ENCODE data around the gene PRKN. TPM values are rescaled to one million over a fixed set of nuclear protein-coding genes. Genes with fewer than 3 reads are reported as not detected.

PRKN gene
- total RNA-seq, 1 donor from 2014 or later, result 5.7 TPM

DNA sequence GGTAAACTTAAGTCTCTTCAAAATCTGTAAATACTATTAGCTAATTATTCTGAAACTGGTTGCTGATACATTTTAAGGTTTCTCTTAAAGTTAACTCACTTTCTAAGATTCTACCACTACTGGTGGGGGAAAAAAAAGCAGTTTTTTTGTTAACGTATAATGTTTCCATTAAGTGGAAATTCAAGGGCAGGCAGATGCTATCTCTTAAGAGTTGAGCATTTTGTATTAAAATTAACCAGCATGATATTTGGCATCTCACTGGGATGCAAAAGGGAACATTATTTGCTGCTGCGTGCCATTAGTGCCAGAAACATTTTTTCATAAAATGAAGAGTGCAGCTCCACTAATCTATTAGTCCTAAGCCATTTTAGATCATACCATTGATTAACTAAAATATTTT lies 246.2 kb downstream of the PRKN start:
- Mint-ChIP-seq H3K9me3 (ENCODE audit: low read depth) (no peaks in the 10 kb centered on the region), H3K4me3 (ENCODE audit: unreplicated experiment) (no peak overlapping the region), H3K27me3 (ENCODE audit: low read depth) (no peaks in the 10 kb centered on the region), H3K36me3 (ENCODE audit: low read depth) (no peaks in the 10 kb centered on the region), H3K4me1 (ENCODE audit: low read depth) (no peaks in the 10 kb centered on the region), H3K27ac (ENCODE audit: unreplicated experiment) (no peak overlapping the region)
- TF ChIP-seq, protein P1, sequence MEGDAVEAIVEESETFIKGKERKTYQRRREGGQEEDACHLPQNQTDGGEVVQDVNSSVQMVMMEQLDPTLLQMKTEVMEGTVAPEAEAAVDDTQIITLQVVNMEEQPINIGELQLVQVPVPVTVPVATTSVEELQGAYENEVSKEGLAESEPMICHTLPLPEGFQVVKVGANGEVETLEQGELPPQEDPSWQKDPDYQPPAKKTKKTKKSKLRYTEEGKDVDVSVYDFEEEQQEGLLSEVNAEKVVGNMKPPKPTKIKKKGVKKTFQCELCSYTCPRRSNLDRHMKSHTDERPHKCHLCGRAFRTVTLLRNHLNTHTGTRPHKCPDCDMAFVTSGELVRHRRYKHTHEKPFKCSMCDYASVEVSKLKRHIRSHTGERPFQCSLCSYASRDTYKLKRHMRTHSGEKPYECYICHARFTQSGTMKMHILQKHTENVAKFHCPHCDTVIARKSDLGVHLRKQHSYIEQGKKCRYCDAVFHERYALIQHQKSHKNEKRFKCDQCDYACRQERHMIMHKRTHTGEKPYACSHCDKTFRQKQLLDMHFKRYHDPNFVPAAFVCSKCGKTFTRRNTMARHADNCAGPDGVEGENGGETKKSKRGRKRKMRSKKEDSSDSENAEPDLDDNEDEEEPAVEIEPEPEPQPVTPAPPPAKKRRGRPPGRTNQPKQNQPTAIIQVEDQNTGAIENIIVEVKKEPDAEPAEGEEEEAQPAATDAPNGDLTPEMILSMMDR (IDR thresholded peaks at IDR 0.05), result no peak
- no peak for DNase-seq (ENCODE audit: low spot score)

DNA sequence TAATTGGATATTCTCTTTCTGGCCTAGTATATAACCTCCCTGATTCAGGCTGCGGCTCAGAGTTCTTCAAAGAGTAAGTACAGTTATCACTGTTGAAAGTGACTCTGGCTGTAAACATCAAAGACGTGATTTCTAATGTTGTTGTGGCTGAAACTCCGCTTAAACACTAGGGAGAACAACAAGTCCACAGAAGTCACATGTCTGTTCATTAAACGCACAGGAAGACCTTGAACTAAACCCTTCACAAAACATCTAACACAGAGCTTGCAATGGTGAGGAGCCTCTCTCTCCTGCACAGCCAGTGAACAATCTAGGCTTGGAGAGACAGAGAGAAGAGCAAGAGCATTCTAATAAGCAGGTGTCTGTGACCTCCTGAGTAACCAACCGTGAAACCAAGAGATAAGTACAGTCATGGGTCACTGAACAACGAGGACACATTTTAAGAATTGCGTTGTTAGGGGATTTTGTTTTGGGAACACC lies 249.3 kb downstream of the PRKN start:
- TF ChIP-seq, protein P1 (IDR thresholded peaks at IDR 0.05), result no peak
- Mint-ChIP-seq H3K27me3 (ENCODE audit: low read depth) (no peaks in the 10 kb centered on the region), H3K36me3 (ENCODE audit: low read depth) (no peaks in the 10 kb centered on the region), H3K27ac (ENCODE audit: unreplicated experiment) (no peak overlapping the region), H3K4me3 (ENCODE audit: unreplicated experiment) (no peak overlapping the region), H3K9me3 (ENCODE audit: low read depth) (no peaks in the 10 kb centered on the region), H3K4me1 (ENCODE audit: low read depth) (no peaks in the 10 kb centered on the region)
- DNase-seq (ENCODE audit: low spot score), result no peak

DNA sequence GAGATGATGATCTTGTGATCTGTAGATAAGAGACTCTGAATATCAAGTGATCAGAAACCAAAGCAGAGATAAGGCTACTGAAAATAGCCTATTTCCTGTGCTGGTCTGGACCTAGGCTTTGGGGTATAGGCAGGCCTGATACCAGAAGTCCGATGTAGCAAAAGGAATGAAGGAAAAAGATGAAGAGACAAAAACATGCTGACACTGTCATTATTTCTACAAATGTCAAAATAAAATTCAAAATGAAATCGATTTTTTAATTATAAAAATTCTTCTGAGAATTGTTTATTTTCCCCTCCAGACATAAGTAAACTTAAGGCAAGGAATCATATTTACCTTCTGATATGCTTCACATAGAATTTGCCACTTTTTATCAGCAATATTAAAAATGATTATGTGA lies 252.8 kb downstream of the PRKN start:
- TF ChIP-seq, protein P1 (IDR thresholded peaks at IDR 0.05), result no peak
- no peak overlapping the region for H3K27ac Mint-ChIP-seq (ENCODE audit: unreplicated experiment)
- no peaks in the 10 kb centered on the region for H3K9me3 Mint-ChIP-seq (ENCODE audit: low read depth)
- DNase-seq (ENCODE audit: low spot score), result no peak
- H3K27me3 Mint-ChIP-seq (ENCODE audit: low read depth), result no peaks in the 10 kb centered on the region
- H3K4me1 Mint-ChIP-seq (ENCODE audit: low read depth), result no peaks in the 10 kb centered on the region
- H3K36me3 Mint-ChIP-seq (ENCODE audit: low read depth), result no peaks in the 10 kb centered on the region
- no peak overlapping the region for H3K4me3 Mint-ChIP-seq (ENCODE audit: unreplicated experiment)

DNA sequence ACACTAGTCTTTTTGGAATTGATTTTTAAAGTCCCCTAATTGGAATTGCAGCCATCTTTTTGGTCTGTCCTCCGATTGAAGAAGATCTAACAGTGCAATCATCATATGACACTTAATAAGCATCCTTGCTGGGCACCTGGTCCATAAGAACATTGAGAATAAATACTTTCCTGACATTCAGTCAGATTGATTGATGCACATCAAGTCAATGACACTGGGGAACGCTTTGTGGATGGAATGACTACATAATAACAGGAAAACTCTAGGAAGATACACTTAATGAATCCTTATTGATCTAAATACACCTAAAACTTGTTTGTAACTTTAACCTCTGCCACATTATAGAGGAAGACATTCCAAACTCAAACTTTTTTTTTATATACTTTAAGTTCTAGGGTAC lies 255.7 kb downstream of the PRKN start:
- no peak for DNase-seq (ENCODE audit: low spot score)

DNA sequence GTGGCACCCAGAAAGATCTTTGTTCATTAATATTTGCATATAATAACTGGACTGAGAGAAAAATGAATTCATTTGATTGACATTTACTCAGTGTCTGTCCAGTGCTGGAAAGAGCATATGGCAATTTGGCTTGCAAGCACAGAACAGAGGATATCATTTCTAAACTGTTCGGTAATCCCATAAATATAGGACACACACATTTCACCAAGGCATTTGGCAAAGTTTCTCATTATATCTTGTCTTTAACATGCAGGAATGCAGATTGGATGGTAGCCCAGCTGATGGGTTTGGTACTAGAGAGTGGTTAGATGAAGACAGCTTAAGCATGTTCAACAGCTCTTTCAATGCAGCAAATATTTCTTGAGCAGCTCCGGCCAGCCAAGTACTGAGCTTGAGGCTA lies 259.2 kb downstream of the PRKN start:
- H3K27ac Mint-ChIP-seq (ENCODE audit: unreplicated experiment), result no peak overlapping the region
- peaks cover 11% of the 10 kb centered on the region for H3K4me1 Mint-ChIP-seq (ENCODE audit: low read depth)
- TF ChIP-seq, protein P1 (IDR thresholded peaks at IDR 0.05), result no peak
- DNase-seq (ENCODE audit: low spot score), result no peak
- H3K9me3 Mint-ChIP-seq (ENCODE audit: low read depth), result no peaks in the 10 kb centered on the region
- H3K27me3 Mint-ChIP-seq (ENCODE audit: low read depth), result no peaks in the 10 kb centered on the region
- no peaks in the 10 kb centered on the region for H3K36me3 Mint-ChIP-seq (ENCODE audit: low read depth)
- H3K4me3 Mint-ChIP-seq (ENCODE audit: unreplicated experiment), result no peak overlapping the region

More for the DNA sequence above, 255.7 kb downstream of the PRKN start:
- H3K36me3 Mint-ChIP-seq (ENCODE audit: low read depth), result no peaks in the 10 kb centered on the region
- no peaks in the 10 kb centered on the region for H3K9me3 Mint-ChIP-seq (ENCODE audit: low read depth)
- TF ChIP-seq, protein P1 (IDR thresholded peaks at IDR 0.05), result no peak
- no peak overlapping the region for H3K4me3 Mint-ChIP-seq (ENCODE audit: unreplicated experiment)
- no peaks in the 10 kb centered on the region for H3K27me3 Mint-ChIP-seq (ENCODE audit: low read depth)
- peaks cover 11% of the 10 kb centered on the region for H3K4me1 Mint-ChIP-seq (ENCODE audit: low read depth)
- H3K27ac Mint-ChIP-seq (ENCODE audit: unreplicated experiment), result no peak overlapping the region
